GM06990 (cell line): ENCODE data around the gene ATF6B.

Experiments used
- DNase-seq: peaks from one replicate; pipeline ENCODE4 v3.0.0-alpha.2; 2011; ENCODE audit not compliant: insufficient read length; ENCODE audit errors: extremely low read depth
- H3K27me3 ChIP-seq: replicated peaks from 2 replicates; pipeline ENCODE4 v1.6.0; 2011; ENCODE audit warnings: low read length; ENCODE audit not compliant: control insufficient read depth, insufficient read depth
- H3K36me3 ChIP-seq: 2 replicates; pipeline ENCODE4 v1.5.1; 2011; ENCODE audit warnings: low read length; ENCODE audit not compliant: control insufficient read depth, insufficient read depth
- H3K4me3 ChIP-seq: replicated peaks from 2 replicates; pipeline ENCODE4 v1.5.1; 2011; ENCODE audit warnings: low read depth, mild to moderate bottlenecking, control low read depth, low read length
- CTCF ChIP-seq: IDR thresholded peaks from 2 replicates; pipeline ENCODE4 v1.5.1; 2011; ENCODE audit warnings: low read length, control low read depth, mild to moderate bottlenecking, inconsistent platforms; ENCODE audit not compliant: insufficient read depth, poor library complexity, severe bottlenecking

Gene ATF6B

GRCh38 chr6:32129297-32130088 lies 1.4 kb upstream of the ATF6B start:
- H3K4me3 ChIP-seq: peak overlapping the region; percentile 85
- H3K36me3 ChIP-seq: peaks cover 2% of the 10 kb centered on the region
- no peak for TF ChIP-seq CTCF
- H3K27me3 ChIP-seq: no peaks in the 10 kb centered on the region; the same call in 1 of the 2 replicates
- DNase-seq: no peak

- Histone ChIP-seq H3K36me3 (peaks cover 2% of the 10 kb centered on the region), H3K27me3 (no peaks in the 10 kb centered on the region), H3K4me3 (peak overlapping the region; percentile 85; the same call in 1 of the 2 replicates)
- no peak for DNase-seq
- TF ChIP-seq CTCF: no peak
Measured at GRCh38 chr6:32128751-32129296, 778 bp upstream of the ATF6B start.

- Histone ChIP-seq H3K27me3 (no peaks in the 10 kb centered on the region), H3K4me3 (peak overlapping the region; percentile 99), H3K36me3 (peaks cover 2% of the 10 kb centered on the region)
- TF ChIP-seq CTCF: no peak
- DNase-seq: no peak
Measured at GRCh38 chr6:32127409-32127716, 683 bp downstream of the ATF6B start.

- peak overlapping the region; percentile 99 for H3K4me3 ChIP-seq
- H3K27me3 ChIP-seq: no peaks in the 10 kb centered on the region
- no peak for DNase-seq
- TF ChIP-seq CTCF: no peak
- peaks cover 5% of the 10 kb centered on the region for H3K36me3 ChIP-seq
Measured at GRCh38 chr6:32126880-32127279, 1.2 kb downstream of the ATF6B start.

- no peaks in the 10 kb centered on the region for H3K27me3 ChIP-seq
- no peak overlapping the region for H3K4me3 ChIP-seq
- no peak for TF ChIP-seq CTCF
- DNase-seq: no peak
- H3K36me3 ChIP-seq: peaks cover 15% of the 10 kb centered on the region
Measured at GRCh38 chr6:32123681-32124080, 4.4 kb downstream of the ATF6B start.

- Histone ChIP-seq H3K4me3 (no peak overlapping the region), H3K27me3 (no peaks in the 10 kb centered on the region), H3K36me3 (peaks cover 34% of the 10 kb centered on the region)
- DNase-seq: no peak
- no peak for TF ChIP-seq CTCF
Measured at GRCh38 chr6:32120573-32121059, 7.4 kb downstream of the ATF6B start.
